ENCODE measurements around the gene IVL.

- TF ChIP-seq ZNF274 (IDR thresholded peaks at IDR 0.05; ENCODE audit: low read depth, low read length) (no peak), SUZ12 (IDR thresholded peaks at IDR 0.05; ENCODE audit: extremely low read depth, insufficient read depth, insufficient read length) (no peak)
Measured at GRCh38 chr1:152951711-152952110, 43.4 kb downstream of the IVL start.
